Measurements from ENCODE around the gene TLR6. TPM values are rescaled to one million over a fixed set of nuclear protein-coding genes. Genes with fewer than 3 reads are reported as not detected.

TLR6 gene
- total RNA-seq, 1 donor from 2014 or later, result 12.4 TPM

DNA sequence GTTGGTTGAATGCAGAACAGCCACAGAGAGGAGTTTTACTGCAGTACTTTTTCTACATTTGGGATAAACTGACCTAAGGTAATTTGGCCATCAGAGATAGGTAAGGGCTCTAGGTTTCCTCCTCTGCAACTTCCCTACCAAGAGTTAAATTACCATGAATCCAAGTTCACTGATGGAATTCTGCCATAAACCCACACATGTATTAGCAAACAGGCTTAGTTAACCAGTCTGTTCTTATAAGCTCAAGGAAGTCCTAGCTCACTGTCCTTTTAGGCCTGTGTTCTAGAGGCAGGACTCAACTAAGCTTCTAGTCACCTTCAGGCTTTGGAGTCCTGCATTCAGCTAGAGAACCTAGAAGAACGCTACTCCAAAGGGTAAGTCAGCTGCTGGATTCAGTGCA lies 15.0 kb upstream of the TLR6 start:
- Histone ChIP-seq H3K4me1 (peaks cover 30% of the 10 kb centered on the region), H3K27me3 (ENCODE audit: low read depth) (no peaks in the 10 kb centered on the region), H3K36me3 (no peaks in the 10 kb centered on the region), H3K9me3 (no peaks in the 10 kb centered on the region), H3K4me3 (no peak overlapping the region), H3K27ac (no peak overlapping the region)
- TF ChIP-seq, protein P1, sequence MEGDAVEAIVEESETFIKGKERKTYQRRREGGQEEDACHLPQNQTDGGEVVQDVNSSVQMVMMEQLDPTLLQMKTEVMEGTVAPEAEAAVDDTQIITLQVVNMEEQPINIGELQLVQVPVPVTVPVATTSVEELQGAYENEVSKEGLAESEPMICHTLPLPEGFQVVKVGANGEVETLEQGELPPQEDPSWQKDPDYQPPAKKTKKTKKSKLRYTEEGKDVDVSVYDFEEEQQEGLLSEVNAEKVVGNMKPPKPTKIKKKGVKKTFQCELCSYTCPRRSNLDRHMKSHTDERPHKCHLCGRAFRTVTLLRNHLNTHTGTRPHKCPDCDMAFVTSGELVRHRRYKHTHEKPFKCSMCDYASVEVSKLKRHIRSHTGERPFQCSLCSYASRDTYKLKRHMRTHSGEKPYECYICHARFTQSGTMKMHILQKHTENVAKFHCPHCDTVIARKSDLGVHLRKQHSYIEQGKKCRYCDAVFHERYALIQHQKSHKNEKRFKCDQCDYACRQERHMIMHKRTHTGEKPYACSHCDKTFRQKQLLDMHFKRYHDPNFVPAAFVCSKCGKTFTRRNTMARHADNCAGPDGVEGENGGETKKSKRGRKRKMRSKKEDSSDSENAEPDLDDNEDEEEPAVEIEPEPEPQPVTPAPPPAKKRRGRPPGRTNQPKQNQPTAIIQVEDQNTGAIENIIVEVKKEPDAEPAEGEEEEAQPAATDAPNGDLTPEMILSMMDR (IDR thresholded peaks at IDR 0.05), result no peak
- intact Hi-C loops (cut with DNase I), result no loop called here
- no peak for ATAC-seq
- DNase-seq, result no peak

DNA sequence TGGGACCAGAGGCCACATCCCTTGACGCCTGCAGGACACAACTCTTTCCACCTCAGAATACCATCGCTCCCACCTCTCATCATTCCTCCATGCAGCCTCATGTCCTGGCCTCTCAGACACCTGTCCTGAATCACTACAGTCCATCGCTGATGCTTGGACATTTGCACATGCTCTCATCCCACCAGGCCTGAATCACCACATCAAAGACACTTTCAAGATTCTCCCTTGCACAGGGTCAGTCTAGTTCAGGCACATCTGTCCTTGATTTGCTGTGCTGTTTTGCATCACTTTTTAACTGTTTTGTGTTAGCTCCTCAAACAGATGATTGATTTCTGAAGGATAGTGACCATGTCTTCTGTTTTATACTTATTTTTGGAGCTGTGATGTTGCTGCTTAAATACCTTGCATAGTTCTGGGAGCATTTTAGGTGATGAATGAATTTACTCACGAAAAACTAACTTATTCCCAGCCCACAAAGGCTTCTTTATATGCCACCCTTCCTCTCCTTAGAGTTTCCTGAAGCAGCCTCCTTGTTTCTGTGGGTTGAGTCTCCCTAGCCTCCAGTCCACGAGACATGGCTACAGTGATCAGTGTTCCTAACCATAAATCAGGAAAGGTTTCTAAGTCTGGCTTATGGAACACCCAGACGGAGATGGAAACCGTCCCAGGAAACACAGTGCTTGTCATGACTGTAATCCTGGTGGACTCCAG lies 13.6 kb upstream of the TLR6 start:
- Histone ChIP-seq H3K27me3 (ENCODE audit: low read depth) (no peaks in the 10 kb centered on the region), H3K9me3 (no peaks in the 10 kb centered on the region), H3K4me3 (no peak overlapping the region), H3K36me3 (no peaks in the 10 kb centered on the region), H3K27ac (peak overlapping the region; percentile 19), H3K4me1 (peaks cover 35% of the 10 kb centered on the region)
- TF ChIP-seq, protein P1 (IDR thresholded peaks at IDR 0.05), result no peak
- intact Hi-C loops (cut with DNase I), result no loop called here
- no peak for DNase-seq
- ATAC-seq, result no peak

DNA sequence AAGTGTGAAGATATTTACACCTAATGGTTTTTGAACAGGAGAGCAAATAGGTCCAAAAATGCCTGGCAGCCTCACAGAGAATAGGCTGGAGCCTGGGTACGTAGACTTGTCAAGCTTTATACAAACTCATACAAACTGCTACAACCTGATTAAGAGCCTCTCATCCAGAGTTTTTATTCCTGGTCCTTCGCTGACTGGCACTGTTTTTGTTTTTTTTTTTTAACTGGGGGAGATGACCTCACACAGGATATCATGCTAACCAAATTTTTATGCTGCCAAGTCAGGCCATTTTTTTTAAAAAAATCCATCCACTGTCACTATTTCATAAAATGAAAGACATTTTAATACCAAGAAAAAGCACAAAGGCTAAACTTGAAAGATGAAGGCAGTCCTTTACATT lies 12.9 kb upstream of the TLR6 start:
- Histone ChIP-seq H3K9me3 (no peaks in the 10 kb centered on the region), H3K4me1 (peaks cover 35% of the 10 kb centered on the region), H3K4me3 (peak overlapping the region; percentile 75), H3K27ac (peak overlapping the region; percentile 91), H3K36me3 (no peaks in the 10 kb centered on the region), H3K27me3 (ENCODE audit: low read depth) (no peaks in the 10 kb centered on the region)
- ATAC-seq, result no peak
- intact Hi-C loops (cut with DNase I), result no loop called here
- TF ChIP-seq, protein P1 (IDR thresholded peaks at IDR 0.05), result no peak
- no peak for DNase-seq

DNA sequence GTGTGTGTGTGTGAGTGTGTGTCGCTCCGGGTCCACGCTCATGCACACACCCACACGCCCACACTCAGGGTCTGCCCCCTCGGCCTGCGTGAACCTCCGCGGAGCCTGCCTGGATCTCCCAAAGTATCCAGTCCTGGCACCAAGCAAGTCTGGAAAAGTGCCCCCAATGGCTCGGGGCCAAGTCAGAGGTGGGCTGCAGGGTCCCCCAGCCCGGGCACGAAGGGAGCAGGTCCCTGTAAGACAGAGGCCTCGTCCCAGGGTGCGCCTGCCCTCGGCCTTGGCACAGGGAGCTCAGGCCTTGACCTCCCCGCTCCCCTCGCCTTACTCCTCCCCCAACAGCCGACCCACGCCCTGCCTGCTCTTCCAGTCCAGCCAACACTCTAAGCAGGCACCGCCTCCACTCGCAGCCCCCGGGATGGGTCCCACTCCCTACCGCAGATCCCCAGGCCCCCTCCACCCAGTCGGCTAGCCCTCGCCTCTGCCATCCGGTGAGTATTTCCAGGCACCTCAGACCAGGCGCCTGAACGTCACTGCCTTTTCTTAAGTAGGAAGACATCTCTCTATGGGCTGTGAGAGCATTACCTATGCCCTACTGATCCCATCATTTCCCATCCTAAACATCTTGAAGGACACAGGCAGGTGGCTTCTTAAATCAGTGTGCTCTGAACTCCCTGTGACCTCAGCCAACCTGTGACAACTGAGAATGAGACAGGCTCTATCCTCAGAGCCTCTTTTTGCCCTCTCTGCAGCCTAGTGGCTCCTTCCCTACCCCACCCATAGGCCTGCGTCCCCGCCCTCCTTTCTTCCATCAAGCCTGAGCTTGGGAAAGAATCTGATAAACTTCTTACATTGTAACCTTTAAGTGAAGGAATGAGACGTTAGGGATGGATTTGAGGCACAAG lies 11.7 kb upstream of the TLR6 start:
- intact Hi-C loops (cut with DNase I), result no loop called here
- DNase-seq (peak; percentile 58), ATAC-seq (peak; percentile 67 to 68)
- Histone ChIP-seq H3K9me3 (no peaks in the 10 kb centered on the region), H3K27me3 (ENCODE audit: low read depth) (no peaks in the 10 kb centered on the region), H3K27ac (peak overlapping the region; percentile 91), H3K36me3 (no peaks in the 10 kb centered on the region), H3K4me1 (peaks cover 35% of the 10 kb centered on the region), H3K4me3 (peak overlapping the region; percentile 75)
- TF ChIP-seq, protein P1 (IDR thresholded peaks at IDR 0.05), result no peak

DNA sequence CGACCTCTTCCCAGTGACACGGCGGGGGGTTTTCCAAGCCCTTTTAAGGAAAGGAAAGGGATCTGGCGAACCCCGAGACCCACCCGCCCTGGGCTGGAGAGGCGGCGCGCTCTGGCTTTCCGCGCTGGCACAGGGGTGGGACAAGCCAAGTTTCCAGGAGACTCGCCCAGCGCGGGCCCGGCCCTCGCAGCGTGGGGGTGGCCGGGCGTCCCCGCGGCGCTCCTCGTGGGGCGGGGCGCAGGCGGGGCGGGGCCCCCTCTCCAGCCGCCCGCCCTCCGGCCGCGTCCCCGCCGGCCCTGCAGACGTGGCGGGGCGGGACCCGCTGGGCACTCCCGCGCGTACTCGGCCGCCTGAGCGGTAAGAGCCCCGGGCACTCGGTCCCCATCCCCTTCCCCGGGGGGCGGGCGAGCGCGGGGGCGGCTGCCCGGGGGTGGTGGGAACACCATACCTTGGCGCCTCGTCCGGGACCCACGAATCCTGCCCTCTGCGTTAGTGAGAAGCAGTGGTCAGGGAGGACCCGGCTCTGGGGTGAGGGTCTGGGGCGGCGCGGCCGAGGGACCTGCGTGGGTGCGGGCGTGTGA lies 11.0 kb upstream of the TLR6 start, which contains the start of gene FAM114A1:
FAM114A1 (plus strand) TSS at position 329 of the 581 bp plus-strand sequence. CDS start 10,273 bp downstream, outside the sequence.
- DNase-seq, result peak; percentile 86
- H3K27ac ChIP-seq, result peak within 1 kb of the TSS; percentile 91
- intact Hi-C loops (cut with DNase I), result no loop called here

More for the DNA sequence above, 11.0 kb upstream of the TLR6 start, which contains the start of gene FAM114A1:
- Histone ChIP-seq H3K4me1 (peaks cover 35% of the 10 kb centered on the region), H3K27me3 (ENCODE audit: low read depth) (no peaks in the 10 kb centered on the region), H3K9me3 (no peaks in the 10 kb centered on the region), H3K4me3 (peak within 1 kb of the TSS; percentile 75), H3K36me3 (no peaks in the 10 kb centered on the region)
- peak; percentile 99 for ATAC-seq
- TF ChIP-seq, protein P1 (IDR thresholded peaks at IDR 0.05), result no peak
